Measurements from ENCODE around the gene ILF2. TPM values are rescaled to one million over a fixed set of nuclear protein-coding genes. Genes with fewer than 3 reads are reported as not detected.

The ILF2 gene
- total and polyA plus RNA-seq, 2 of the 13 experiments (the other 11 are each of a cell fraction or from before 2014, with no cell fraction given), result 292 to 366 TPM

- TF ChIP-seq NR1H2 (CRISPR knock-in tag; IDR thresholded peaks at IDR 0.05; ENCODE audit: borderline replicate concordance, low read depth) (no peak), KDM4B (CRISPR knock-in tag; IDR thresholded peaks at IDR 0.05) (no peak), NR3C1 (CRISPR knock-in tag; IDR thresholded peaks at IDR 0.05) (no peak), TOE1 (CRISPR knock-in tag; IDR thresholded peaks at IDR 0.05) (no peak), GABPB1 (CRISPR knock-in tag; IDR thresholded peaks at IDR 0.05) (peak; percentile 28; the same call in 1 of the 2 replicates), PHF20 (CRISPR knock-in tag; IDR thresholded peaks at IDR 0.05) (peak; percentile 80), RAD21 (CRISPR knock-in tag; IDR thresholded peaks at IDR 0.05) (no peak), MED13 (CRISPR knock-in tag; IDR thresholded peaks at IDR 0.05) (no peak), PAWR (CRISPR knock-in tag; IDR thresholded peaks at IDR 0.05; ENCODE audit: borderline replicate concordance) (no peak), ZNF225 (CRISPR knock-in tag; IDR thresholded peaks at IDR 0.05) (no peak), E2F5 (CRISPR knock-in tag; conservative IDR thresholded peaks at IDR 0.05) (no peak), MTERF4 (CRISPR knock-in tag; IDR thresholded peaks at IDR 0.05) (no peak), ZGPAT (CRISPR knock-in tag; IDR thresholded peaks at IDR 0.05) (peak; percentile 76; the same call in 1 of the 2 replicates), TBX2 (CRISPR knock-in tag; IDR thresholded peaks at IDR 0.05; ENCODE audit: borderline replicate concordance) (peak; percentile 32; the same call in 1 of the 2 replicates), HOXD1 (CRISPR knock-in tag; IDR thresholded peaks at IDR 0.05) (no peak), SNRNP70 (IDR thresholded peaks at IDR 0.05; ENCODE audit: low read depth, low read length) (no peak), PRDM10 (CRISPR knock-in tag; IDR thresholded peaks at IDR 0.05; ENCODE audit: low read depth) (no peak), SSRP1 (CRISPR knock-in tag; IDR thresholded peaks at IDR 0.05) (peak; percentile 84; the same call in 1 of the 2 replicates), MZF1 (CRISPR knock-in tag; IDR thresholded peaks at IDR 0.05; ENCODE audit: borderline replicate concordance) (no peak), ZNF343 (CRISPR knock-in tag; IDR thresholded peaks at IDR 0.05) (no peak), ZNF280B (CRISPR knock-in tag; IDR thresholded peaks at IDR 0.05; ENCODE audit: borderline replicate concordance) (no peak)
These were observed at the start of gene ILF2 (continued) for GRCh38 chr1:153670859-153671627.
